ENCODE data around the gene CDKN2AIPNL.
"Not testable (repeated sequence)": the region's sequence is repeated elsewhere in the genome, so short reads cannot be mapped to it uniquely, and the experiment has no call there.

The CDKN2AIPNL gene

DNA sequence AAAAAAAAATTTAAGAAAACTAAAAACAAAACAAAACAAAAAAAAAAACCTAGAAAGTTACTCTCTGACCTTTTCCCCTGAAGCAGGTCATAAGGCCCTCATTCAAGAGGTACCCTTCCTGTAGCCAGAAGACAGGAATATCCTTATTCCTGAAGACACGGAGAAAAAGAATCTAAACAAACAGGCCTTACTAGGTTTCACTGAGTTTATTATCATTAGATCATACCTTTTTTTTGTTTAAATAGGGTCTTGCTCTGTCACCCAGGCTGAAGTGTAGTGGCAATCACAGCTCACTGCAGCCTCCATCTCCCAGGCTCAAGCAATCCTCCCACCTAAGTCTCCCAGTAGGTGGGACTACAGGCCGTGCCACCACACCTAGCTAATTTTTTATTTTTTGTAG lies 11.7 kb upstream of the CDKN2AIPNL start:
- Mint-ChIP-seq H3K9me3 (no peaks in the 10 kb centered on the region), H3K27ac (no peak overlapping the region), H3K36me3 (no peaks in the 10 kb centered on the region), H3K4me3 (no peak overlapping the region), H3K4me1 (no peaks in the 10 kb centered on the region), H3K27me3 (no peaks in the 10 kb centered on the region)

GRCh38 chr5:134422791-134423365 lies 11.2 kb upstream of the CDKN2AIPNL start:
- Mint-ChIP-seq H3K9me3 (no peaks in the 10 kb centered on the region), H3K27ac (no peak overlapping the region), H3K4me3 (no peak overlapping the region)

GRCh38 chr5:134421038-134421437 lies 9.4 kb upstream of the CDKN2AIPNL start:
- H3K27me3 Mint-ChIP-seq, H3K27ac Mint-ChIP-seq, H3K9me3 Mint-ChIP-seq, H3K36me3 Mint-ChIP-seq, H3K4me1 Mint-ChIP-seq, H3K4me3 Mint-ChIP-seq: not testable (repeated sequence)

More at GRCh38 chr5:134422791-134423365, 11.2 kb upstream of the CDKN2AIPNL start:
- H3K27me3 Mint-ChIP-seq: no peaks in the 10 kb centered on the region
- H3K4me1 Mint-ChIP-seq: no peaks in the 10 kb centered on the region
- H3K36me3 Mint-ChIP-seq: no peaks in the 10 kb centered on the region

GRCh38 chr5:134420343-134420742 lies 8.7 kb upstream of the CDKN2AIPNL start:
- no peaks in the 10 kb centered on the region for H3K27me3 Mint-ChIP-seq
- no peaks in the 10 kb centered on the region for H3K4me1 Mint-ChIP-seq

GRCh38 chr5:134418958-134419357 lies 7.3 kb upstream of the CDKN2AIPNL start:
- H3K36me3 Mint-ChIP-seq: no peaks in the 10 kb centered on the region
- H3K4me1 Mint-ChIP-seq: no peaks in the 10 kb centered on the region
- H3K4me3 Mint-ChIP-seq: no peak overlapping the region
- no peaks in the 10 kb centered on the region for H3K9me3 Mint-ChIP-seq
- no peak overlapping the region for H3K27ac Mint-ChIP-seq
- H3K27me3 Mint-ChIP-seq: no peaks in the 10 kb centered on the region

More at GRCh38 chr5:134420343-134420742, 8.7 kb upstream of the CDKN2AIPNL start:
- Mint-ChIP-seq H3K4me3 (no peak overlapping the region), H3K9me3 (no peaks in the 10 kb centered on the region), H3K36me3 (no peaks in the 10 kb centered on the region), H3K27ac (no peak overlapping the region)

DNA sequence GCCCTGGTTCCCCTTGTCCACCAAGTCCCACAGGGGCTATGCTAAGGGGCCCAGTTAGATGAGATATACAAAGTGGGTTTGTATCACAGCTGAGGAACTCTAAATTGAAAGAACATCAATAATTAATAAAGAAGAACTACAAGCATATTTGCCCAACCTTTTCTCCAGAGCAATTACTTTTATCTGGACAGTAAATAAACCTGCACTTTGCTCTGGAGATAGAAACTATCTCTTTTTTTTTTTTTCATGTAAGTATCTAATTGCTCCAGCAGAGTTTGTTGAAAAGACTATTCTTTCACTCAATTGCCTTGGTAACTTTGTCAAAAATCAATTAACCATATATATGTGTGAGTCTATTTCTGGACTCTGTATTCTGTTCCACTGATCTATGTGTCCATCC lies 6.0 kb upstream of the CDKN2AIPNL start:
- Mint-ChIP-seq H3K9me3 (no peaks in the 10 kb centered on the region), H3K27me3 (no peaks in the 10 kb centered on the region), H3K4me1 (peaks cover 7% of the 10 kb centered on the region), H3K27ac (no peak overlapping the region), H3K4me3 (no peak overlapping the region), H3K36me3 (no peaks in the 10 kb centered on the region)

- no peaks in the 10 kb centered on the region for H3K27me3 Mint-ChIP-seq
- H3K4me1 Mint-ChIP-seq: peaks cover 37% of the 10 kb centered on the region
- H3K36me3 Mint-ChIP-seq: peaks cover 3% of the 10 kb centered on the region
- no peak overlapping the region for H3K27ac Mint-ChIP-seq
- peak overlapping the region; percentile 95 for H3K4me3 Mint-ChIP-seq
- no peaks in the 10 kb centered on the region for H3K9me3 Mint-ChIP-seq
These were observed 1.4 kb upstream of the CDKN2AIPNL start for GRCh38 chr5:134413046-134413445.

GRCh38 chr5:134411228-134411545 lies 494 bp downstream of the CDKN2AIPNL start:
- Mint-ChIP-seq H3K36me3 (peaks cover 4% of the 10 kb centered on the region), H3K27me3 (no peaks in the 10 kb centered on the region), H3K4me3 (peak overlapping the region; percentile 95), H3K27ac (peak overlapping the region; percentile 93), H3K4me1 (peaks cover 48% of the 10 kb centered on the region), H3K9me3 (no peaks in the 10 kb centered on the region)

DNA sequence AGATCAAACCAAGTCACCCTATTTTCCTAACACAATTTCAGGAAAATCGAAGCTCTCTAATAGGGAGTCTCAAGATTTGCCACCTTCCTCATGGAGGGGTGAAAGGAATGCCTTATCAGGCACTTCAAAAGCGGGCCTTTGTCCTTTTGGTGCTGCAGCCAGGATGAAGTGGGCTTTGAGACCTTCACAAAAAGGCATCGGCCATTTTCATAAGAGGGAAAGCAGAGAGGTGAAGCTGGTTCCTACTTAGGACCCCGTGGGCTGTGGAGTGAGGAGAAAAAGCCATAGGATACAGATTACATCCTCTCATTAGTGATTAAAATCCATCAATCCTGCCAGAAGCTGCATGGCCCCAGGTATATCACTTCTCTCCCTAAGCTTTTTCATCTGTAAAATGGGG lies 859 bp downstream of the CDKN2AIPNL start:
- Mint-ChIP-seq H3K9me3 (no peaks in the 10 kb centered on the region), H3K4me3 (peak overlapping the region; percentile 95), H3K27me3 (no peaks in the 10 kb centered on the region), H3K36me3 (peaks cover 4% of the 10 kb centered on the region), H3K27ac (peak overlapping the region; percentile 87), H3K4me1 (peaks cover 51% of the 10 kb centered on the region)

DNA sequence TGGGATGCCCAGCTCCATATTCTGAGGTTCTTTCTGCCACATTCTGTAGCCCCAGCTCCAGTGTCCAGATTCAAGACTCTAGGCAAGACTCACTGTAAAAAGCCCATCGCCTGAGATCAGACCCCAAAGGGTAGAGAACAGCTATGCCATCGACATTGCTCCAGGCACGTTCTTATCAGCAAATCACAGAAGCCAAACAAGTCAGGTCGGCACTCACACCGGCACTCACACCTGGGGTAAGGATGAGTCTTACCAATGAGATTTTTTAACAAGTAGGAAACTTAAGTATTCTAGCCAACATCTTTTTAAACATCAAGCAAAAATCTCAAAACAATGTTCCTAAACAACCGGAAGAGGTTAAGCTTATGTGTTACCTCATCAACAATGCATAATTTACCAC lies 2.4 kb downstream of the CDKN2AIPNL start:
- Mint-ChIP-seq H3K36me3 (peaks cover 4% of the 10 kb centered on the region), H3K27me3 (no peaks in the 10 kb centered on the region), H3K27ac (peak overlapping the region; percentile 72), H3K4me1 (peaks cover 51% of the 10 kb centered on the region), H3K9me3 (no peaks in the 10 kb centered on the region), H3K4me3 (peak overlapping the region; percentile 95)

GRCh38 chr5:134406390-134406789 lies 5.3 kb downstream of the CDKN2AIPNL start:
- no peaks in the 10 kb centered on the region for H3K27me3 Mint-ChIP-seq
- no peak overlapping the region for H3K4me3 Mint-ChIP-seq
- peaks cover 4% of the 10 kb centered on the region for H3K36me3 Mint-ChIP-seq
- no peaks in the 10 kb centered on the region for H3K9me3 Mint-ChIP-seq
- H3K27ac Mint-ChIP-seq: no peak overlapping the region
- H3K4me1 Mint-ChIP-seq: peaks cover 35% of the 10 kb centered on the region

GRCh38 chr5:134403951-134404350 lies 7.7 kb downstream of the CDKN2AIPNL start:
- peaks cover 2% of the 10 kb centered on the region for H3K36me3 Mint-ChIP-seq
- H3K4me1 Mint-ChIP-seq: peaks cover 16% of the 10 kb centered on the region
- no peaks in the 10 kb centered on the region for H3K9me3 Mint-ChIP-seq
- no peak overlapping the region for H3K27ac Mint-ChIP-seq
- no peak overlapping the region for H3K4me3 Mint-ChIP-seq
- no peaks in the 10 kb centered on the region for H3K27me3 Mint-ChIP-seq

DNA sequence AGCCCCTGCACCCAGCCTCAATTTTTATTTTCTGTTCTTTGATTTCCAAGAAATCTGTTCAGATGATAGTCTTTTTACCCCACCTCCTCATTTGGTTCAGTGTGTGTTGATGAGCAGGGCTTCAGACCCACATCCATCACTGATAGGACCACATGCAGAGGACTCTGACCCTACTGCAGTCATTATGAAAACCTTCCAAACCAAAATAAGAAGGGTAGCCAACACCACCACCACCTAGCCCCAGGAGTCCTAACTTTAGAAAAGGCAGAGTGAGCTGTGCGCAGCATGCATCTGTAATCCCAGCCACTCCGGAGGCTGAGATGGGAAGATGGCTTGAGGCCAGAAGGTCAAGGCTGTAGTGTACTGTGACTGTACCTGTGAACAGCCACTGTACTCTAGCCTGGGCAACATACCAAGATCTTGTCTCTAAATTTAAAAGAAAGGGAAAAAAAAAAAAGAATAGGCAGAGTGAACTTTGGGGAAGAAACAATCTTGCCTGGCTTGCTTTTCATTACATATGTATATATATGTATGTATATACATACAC lies 13.0 kb downstream of the CDKN2AIPNL start:
- Mint-ChIP-seq H3K27me3 (no peaks in the 10 kb centered on the region), H3K9me3 (no peaks in the 10 kb centered on the region), H3K4me1 (peaks cover 2% of the 10 kb centered on the region), H3K36me3 (peaks cover 4% of the 10 kb centered on the region), H3K27ac (no peak overlapping the region), H3K4me3 (no peak overlapping the region)

- Mint-ChIP-seq H3K9me3 (no peaks in the 10 kb centered on the region), H3K36me3 (peaks cover 4% of the 10 kb centered on the region), H3K4me1 (peaks cover 5% of the 10 kb centered on the region), H3K27me3 (no peaks in the 10 kb centered on the region), H3K4me3 (no peak overlapping the region), H3K27ac (peak overlapping the region; percentile 84)
These were observed 14.5 kb downstream of the CDKN2AIPNL start for GRCh38 chr5:134397196-134397595.

- H3K9me3 Mint-ChIP-seq: no peaks in the 10 kb centered on the region
- H3K36me3 Mint-ChIP-seq: peaks cover 4% of the 10 kb centered on the region
- H3K4me3 Mint-ChIP-seq: no peak overlapping the region
- H3K27ac Mint-ChIP-seq: no peak overlapping the region
- no peaks in the 10 kb centered on the region for H3K27me3 Mint-ChIP-seq
- peaks cover 5% of the 10 kb centered on the region for H3K4me1 Mint-ChIP-seq
These were observed 15.4 kb downstream of the CDKN2AIPNL start for GRCh38 chr5:134396274-134396673.

DNA sequence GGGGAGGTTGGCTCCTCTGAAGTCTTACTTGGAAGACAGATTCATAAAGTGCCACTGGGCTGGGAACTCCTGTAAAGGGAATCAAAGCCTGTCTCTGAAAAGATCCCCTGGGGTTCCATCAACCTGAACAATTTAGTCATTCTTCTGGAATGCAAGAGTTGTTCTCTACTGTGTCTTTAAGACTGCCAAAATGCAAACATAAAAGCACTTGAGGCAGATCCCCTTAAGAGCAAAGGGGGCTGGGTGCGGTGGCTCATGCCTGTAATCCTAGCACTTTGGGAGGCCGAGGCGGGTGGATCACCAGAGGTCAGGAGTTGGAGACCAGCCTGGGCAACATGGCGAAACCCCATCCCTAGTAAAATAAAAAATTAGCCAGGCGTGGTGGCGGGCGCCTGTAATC lies 16.7 kb downstream of the CDKN2AIPNL start:
- H3K27me3 Mint-ChIP-seq: no peaks in the 10 kb centered on the region
- H3K27ac Mint-ChIP-seq: peak overlapping the region; percentile 60
- no peaks in the 10 kb centered on the region for H3K9me3 Mint-ChIP-seq
- peaks cover 8% of the 10 kb centered on the region for H3K4me1 Mint-ChIP-seq
- no peak overlapping the region for H3K4me3 Mint-ChIP-seq
- peaks cover 6% of the 10 kb centered on the region for H3K36me3 Mint-ChIP-seq

DNA sequence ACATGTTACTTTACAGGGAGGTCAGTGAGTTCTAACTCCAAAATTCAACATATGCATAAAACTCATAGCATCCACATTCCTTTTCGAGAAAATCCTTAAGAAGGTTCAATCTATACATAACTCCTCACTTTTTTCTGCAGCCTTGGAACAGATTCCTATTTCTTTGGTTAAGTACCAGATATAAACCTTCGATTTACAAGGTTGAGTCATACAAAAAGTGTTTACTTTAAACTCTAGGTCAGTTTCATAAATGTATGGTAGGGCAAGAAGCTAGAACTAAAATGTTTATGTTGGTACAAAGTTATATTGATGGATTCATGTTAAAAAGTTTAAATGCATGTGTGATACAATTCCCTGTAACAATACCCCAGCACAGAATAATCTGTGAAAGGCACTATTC lies 19.4 kb downstream of the CDKN2AIPNL start:
- Mint-ChIP-seq H3K27me3 (no peaks in the 10 kb centered on the region), H3K4me1 (peaks cover 8% of the 10 kb centered on the region), H3K36me3 (peaks cover 9% of the 10 kb centered on the region), H3K9me3 (no peaks in the 10 kb centered on the region), H3K4me3 (no peak overlapping the region), H3K27ac (no peak overlapping the region)

Measured in activated naive CD4-positive, alpha-beta T cell treated with anti-CD3 and anti-CD28 coated beads, Interleukin-2, amount 50 U/mL, for 24 hours (primary cell).